CD14-positive monocyte (primary cell): ENCODE measurements around the gene PHRF1. TPM values are rescaled to one million over a fixed set of nuclear protein-coding genes. Genes with fewer than 3 reads are reported as not detected.

ENCODE experiments used
- DNase-seq, 3 donors: peaks; one replicate each; pipeline ENCODE4 v3.0.0-alpha.2; 2011 to 2022
- H2AFZ ChIP-seq: 2 replicates; pipeline ENCODE4 v1.6.0; 2012; ENCODE audit warnings: mild to moderate bottlenecking, low read depth, low read length, inconsistent platforms; ENCODE audit not compliant: insufficient read depth, poor library complexity, severe bottlenecking
- H3K27ac ChIP-seq, 2 donors: 1 replicate in 1 of 2; 2 replicates in 1 of 2; pipeline ENCODE4 v1.5.1; 2012 to 2013; ENCODE audit warnings: low read length in 2 of 2, control low read depth in 1 of 2, inconsistent platforms in 1 of 2, low read depth in 1 of 2, mild to moderate bottlenecking in 1 of 2
- H3K27me3 ChIP-seq, 2 donors: one replicate each; pipeline versions ENCODE4 v1.6.0 to v1.6.1; 2011 to 2013; ENCODE audit warnings: low read length in 2 of 2; ENCODE audit not compliant: control insufficient read depth in 2 of 2, insufficient read depth in 2 of 2
- H3K36me3 ChIP-seq, 2 donors: replicated peaks in 1 of 2; 1 replicate in 1 of 2; 2 replicates in 1 of 2; pipeline versions ENCODE4 v1.5.1 to v1.6.1; 2012 to 2013; ENCODE audit warnings: low read length in 2 of 2, control low read depth in 1 of 2, inconsistent platforms in 1 of 2, mild to moderate bottlenecking in 1 of 2; ENCODE audit not compliant: insufficient read depth in 2 of 2, control insufficient read depth in 1 of 2
- H3K4me1 ChIP-seq, 2 donors: 1 replicate in 1 of 2; 2 replicates in 1 of 2; pipeline versions ENCODE4 v1.5.1 to v1.6.1; 2012 to 2013; ENCODE audit warnings: low read length in 2 of 2, control low read depth in 1 of 2, inconsistent platforms in 1 of 2, mild to moderate bottlenecking in 1 of 2, moderate library complexity in 1 of 2; ENCODE audit not compliant: insufficient read depth in 2 of 2, control insufficient read depth in 1 of 2
- H3K4me2 ChIP-seq: replicated peaks from 2 replicates; pipeline ENCODE3; 2012; ENCODE audit warnings: low read length, moderate library complexity, mild to moderate bottlenecking; ENCODE audit not compliant: poor library complexity, severe bottlenecking; ENCODE audit errors: extremely low read depth
- H3K4me3 ChIP-seq, 3 experiments: fragments of 200-600 bp in 1 of 3; sonication (generic) in 1 of 3; replicated peaks in 1 of 3; 1 replicate in 2 of 3; 2 replicates in 1 of 3; pipeline ENCODE4 v1.5.1; 2011 to 2013; ENCODE audit warnings: low read length in 3 of 3, mild to moderate bottlenecking in 3 of 3, control low read depth in 2 of 3, low read depth in 2 of 3, inconsistent platforms in 1 of 3, moderate library complexity in 1 of 3
- H3K79me2 ChIP-seq: 2 replicates; pipeline ENCODE4 v1.6.0; 2012; ENCODE audit warnings: mild to moderate bottlenecking, control low read depth, inconsistent platforms, low read length, moderate library complexity; ENCODE audit not compliant: insufficient read depth
- H3K9ac ChIP-seq: 2 replicates; pipeline ENCODE4 v1.6.0; 2017; ENCODE audit warnings: low read length, mild to moderate bottlenecking; ENCODE audit not compliant: insufficient read depth, poor library complexity, severe bottlenecking
- H3K9me3 ChIP-seq, 2 donors: replicated peaks in 1 of 2; 1 replicate in 1 of 2; 2 replicates in 1 of 2; pipeline versions ENCODE4 v1.5.1 to v1.6.1; 2012 to 2013; ENCODE audit warnings: low read length in 2 of 2, control low read depth in 1 of 2; ENCODE audit not compliant: control insufficient read depth in 1 of 2, insufficient read depth in 1 of 2
- H4K20me1 ChIP-seq: 2 replicates; pipeline ENCODE4 v1.6.0; 2012; ENCODE audit warnings: mild to moderate bottlenecking, low read length, control low read depth, moderate library complexity; ENCODE audit not compliant: insufficient read depth
- H3K27ac Mint-ChIP-seq, 7 donors: one replicate each; pipeline ENCODE4 v1.8.0; 2020; ENCODE audit warnings: mild to moderate bottlenecking in 7 of 7, mixed read lengths in 7 of 7, moderate library complexity in 6 of 7, inconsistent platforms in 2 of 7
- H3K27me3 Mint-ChIP-seq, 3 donors: one replicate each; pipeline ENCODE4 v1.8.0; 2021 to 2022; ENCODE audit warnings: low read depth in 3 of 3, mild to moderate bottlenecking in 3 of 3, mixed read lengths in 3 of 3, moderate library complexity in 3 of 3, inconsistent platforms in 1 of 3
- H3K36me3 Mint-ChIP-seq, 2 donors: one replicate each; pipeline ENCODE4 v1.8.0; 2020; ENCODE audit warnings: mixed read lengths in 2 of 2, inconsistent platforms in 1 of 2, mild to moderate bottlenecking in 1 of 2
- H3K4me1 Mint-ChIP-seq: one replicate; pipeline ENCODE4 v1.8.0; 2020; ENCODE audit warnings: mild to moderate bottlenecking, mixed read lengths
- H3K4me3 Mint-ChIP-seq, 2 donors: one replicate each; pipeline ENCODE4 v1.8.0; 2020; ENCODE audit warnings: mild to moderate bottlenecking in 2 of 2, mixed read lengths in 2 of 2, moderate library complexity in 1 of 2
- H3K9me3 Mint-ChIP-seq, 7 donors: one replicate each; pipeline ENCODE4 v1.8.0; 2020 to 2022; ENCODE audit warnings: mixed read lengths in 7 of 7, mild to moderate bottlenecking in 6 of 7, moderate library complexity in 6 of 7, inconsistent platforms in 2 of 7
- CTCF ChIP-seq: fragments of 200-600 bp; IDR thresholded peaks from one replicate; pipeline ENCODE4 v1.8.0; 2022; ENCODE audit warnings: antibody characterized with exemption, mild to moderate bottlenecking
- WGBS: methylation state at CpG from one replicate; pipeline ENCODE4 v1.1.5; 2013; ENCODE audit warnings: missing lambda C conversion rate; ENCODE audit not compliant: insufficient coverage; 5-methylcytosine and 5-hydroxymethylcytosine counted together
- intact Hi-C, 2 donors: fragments of 100-400 bp; cut with micrococcal nuclease; formaldehyde crosslinking; loops; one replicate each; pipeline versions ENCODE4 v1.15.0 to v1.15.1; 2023
- polyA plus RNA-seq, 3 donors: library from polyadenylated mRNA; depleted of rRNA in 1 of 3; unstranded in 2 of 3; stranded (reverse) in 1 of 3; fragments of 300-500 nt in 2 of 3; fragments of >200 nt in 1 of 3; fragmentation: Illumina TruSeq in 2 of 3; gene quantifications; 1 replicate in 2 of 3; 2 replicates in 1 of 3; pipeline ENCODE4 v1.2.3, GENCODE V29; 2012 to 2021

PHRF1 gene
- polyA plus RNA-seq, 3 donors = 1.3 to 11.1 (median 3.3) TPM

- H3K79me2 ChIP-seq = peaks cover 65% of the 10 kb centered on the region
- no peak for DNase-seq
- H3K9ac ChIP-seq = peak overlapping the region; percentile 27
- H4K20me1 ChIP-seq = peaks cover 62% of the 10 kb centered on the region
- peak overlapping the region in 3 of 7 donors; percentile 6 to 57 (median 30) for H3K27ac Mint-ChIP-seq
- peaks cover 37% of the 10 kb centered on the region for H3K4me1 Mint-ChIP-seq
- TF ChIP-seq CTCF = no peak
- H3K27me3 ChIP-seq = peaks cover 8 to 18% of the 10 kb centered on the region in 2 donors
- intact Hi-C loops = loop anchor here (5.0 kb wide), 2 partner anchors 34 to 71 kb away; partner anchors contain the start of gene RNH1 (in 1 of the 2)
- peaks cover 18 to 20% of the 10 kb centered on the region in 2 donors for H3K36me3 ChIP-seq
- H3K36me3 Mint-ChIP-seq = peaks cover 28 to 29% of the 10 kb centered on the region in 2 donors
- no peak overlapping the region for H3K4me3 Mint-ChIP-seq
- H2AFZ ChIP-seq = no peak overlapping the region
- H3K4me2 ChIP-seq = peak overlapping the region; percentile 98
- H3K27ac ChIP-seq = peak overlapping the region in 1 of 2 donors; percentile 87
- H3K9me3 ChIP-seq = peaks cover 0 to 3% of the 10 kb centered on the region in 2 donors
- peak overlapping the region in 1 of 3 experiments; percentile 91 for H3K4me3 ChIP-seq
- H3K27me3 Mint-ChIP-seq = peaks cover 14 to 19% (median 14%) of the 10 kb centered on the region in 3 donors
- peaks cover 22 to 40% of the 10 kb centered on the region in 2 donors for H3K4me1 ChIP-seq
- WGBS = 88% methylated on average over 18 of the region's 21 CpGs
- H3K9me3 Mint-ChIP-seq = peaks cover 0 to 11% (median 3%) of the 10 kb centered on the region in 7 donors
Measured at GRCh38 chr11:578276-579035, 2.2 kb downstream of the PHRF1 start.

GRCh38 chr11:579830-580601 lies 3.7 kb downstream of the PHRF1 start:
- H3K9me3 Mint-ChIP-seq = peaks cover 0 to 6% (median 1%) of the 10 kb centered on the region in 7 donors
- Histone ChIP-seq H2AFZ (no peak overlapping the region), H3K4me1 (peaks cover 19 to 35% of the 10 kb centered on the region in 2 donors), H3K4me2 (no peak overlapping the region), H3K27ac (peak overlapping the region in 1 of 2 donors; percentile 11), H4K20me1 (peaks cover 77% of the 10 kb centered on the region), H3K27me3 (peaks cover 2 to 5% of the 10 kb centered on the region in 2 donors), H3K79me2 (peaks cover 75% of the 10 kb centered on the region), H3K9me3 (peaks cover 0 to under 1% of the 10 kb centered on the region in 2 donors), H3K4me3 (no peak overlapping the region), H3K9ac (no peak overlapping the region), H3K36me3 (peaks cover 28 to 29% of the 10 kb centered on the region in 2 donors)
- no peak overlapping the region for H3K4me3 Mint-ChIP-seq
- intact Hi-C loops = loop anchor here (5.0 kb wide), 2 partner anchors 32 to 73 kb away; partner anchors contain the start of gene RNH1 (in 1 of the 2)
- WGBS = 91% methylated on average over 16 of the region's 20 CpGs
- peaks cover 32 to 43% of the 10 kb centered on the region in 2 donors for H3K36me3 Mint-ChIP-seq
- no peak for DNase-seq
- no peak for TF ChIP-seq CTCF
- H3K27me3 Mint-ChIP-seq = peaks cover 2 to 5% (median 3%) of the 10 kb centered on the region in 3 donors
- peak overlapping the region in 2 of 7 donors; percentile 28 to 82 for H3K27ac Mint-ChIP-seq
- peaks cover 34% of the 10 kb centered on the region for H3K4me1 Mint-ChIP-seq
